ENCODE data around the gene AFF3. TPM values are rescaled to one million over a fixed set of nuclear protein-coding genes. Genes with fewer than 3 reads are reported as not detected.

AFF3 gene
- total RNA-seq, 3 donors from 2014 or later (not counting 1 experiment from before 2014, with no cell fraction given) = 4.6 to 9.6 (median 5.6) TPM

GRCh38 chr2:100178864-100179263, 36.5 kb upstream of the AFF3 start:
- Mint-ChIP-seq H3K4me3 (no peak overlapping the region), H3K36me3 (no peaks in the 10 kb centered on the region), H3K4me1 (no peaks in the 10 kb centered on the region), H3K9me3 (no peaks in the 10 kb centered on the region), H3K27ac (no peak overlapping the region), H3K27me3 (ENCODE audit: low read depth in 2 of 2) (peaks cover 0 to 3% of the 10 kb centered on the region in 2 donors)
- Histone ChIP-seq H3K9me3 (ENCODE audit: control insufficient read depth, insufficient read depth, low read length) (no peaks in the 10 kb centered on the region), H3K27me3 (ENCODE audit: control insufficient read depth, insufficient read depth, low read length) (no peaks in the 10 kb centered on the region), H3K27ac (ENCODE audit: low read length) (no peak overlapping the region), H3K4me1 (ENCODE audit: control insufficient read depth, insufficient read depth, low read length) (no peaks in the 10 kb centered on the region), H3K36me3 (ENCODE audit: control insufficient read depth, insufficient read depth, low read length) (no peaks in the 10 kb centered on the region), H3K4me3 (ENCODE audit: low read length) (no peak overlapping the region)
- DNase-seq (no peak), ATAC-seq (no peak)
- 83% methylated on average over 3 of the region's 3 CpGs for WGBS (ENCODE audit: insufficient coverage)
- intact Hi-C loops (cut with micrococcal nuclease) = no loop called here
- no peak for TF ChIP-seq CTCF (IDR thresholded peaks at IDR 0.05)

- Mint-ChIP-seq H3K27ac (no peak overlapping the region), H3K9me3 (no peaks in the 10 kb centered on the region), H3K4me1 (no peaks in the 10 kb centered on the region), H3K4me3 (no peak overlapping the region), H3K27me3 (ENCODE audit: low read depth in 2 of 2) (peaks cover 0 to 5% of the 10 kb centered on the region in 2 donors), H3K36me3 (no peaks in the 10 kb centered on the region)
- 74% methylated on average over 7 of the region's 8 CpGs for WGBS (ENCODE audit: insufficient coverage)
- TF ChIP-seq CTCF (IDR thresholded peaks at IDR 0.05) = no peak
- no peaks in the 10 kb centered on the region for H3K36me3 ChIP-seq (ENCODE audit: control insufficient read depth, insufficient read depth, low read length)
- no peak overlapping the region for H3K27ac ChIP-seq (ENCODE audit: low read length)
- H3K4me1 ChIP-seq (ENCODE audit: control insufficient read depth, insufficient read depth, low read length) = no peaks in the 10 kb centered on the region
- H3K4me3 ChIP-seq (ENCODE audit: low read length) = no peak overlapping the region
- no peaks in the 10 kb centered on the region for H3K9me3 ChIP-seq (ENCODE audit: control insufficient read depth, insufficient read depth, low read length)
- intact Hi-C loops (cut with micrococcal nuclease) = no loop called here
- ATAC-seq (peak in 2 of 3 donors; percentile 38 to 48), DNase-seq (peak in 1 of 2 donors; percentile 37)
- H3K27me3 ChIP-seq (ENCODE audit: control insufficient read depth, insufficient read depth, low read length) = no peaks in the 10 kb centered on the region
These were observed 35.8 kb upstream of the AFF3 start for GRCh38 chr2:100178085-100178788.

GRCh38 chr2:100176925-100177324, 34.5 kb upstream of the AFF3 start:
- no peaks in the 10 kb centered on the region for H3K36me3 Mint-ChIP-seq
- peaks cover 0 to 5% of the 10 kb centered on the region in 2 donors for H3K27me3 Mint-ChIP-seq (ENCODE audit: low read depth in 2 of 2)
- no peak overlapping the region for H3K4me3 ChIP-seq (ENCODE audit: low read length)
- DNase-seq = no peak
- H3K9me3 ChIP-seq (ENCODE audit: control insufficient read depth, insufficient read depth, low read length) = no peaks in the 10 kb centered on the region
- no peaks in the 10 kb centered on the region for H3K9me3 Mint-ChIP-seq
- no peak overlapping the region for H3K27ac Mint-ChIP-seq
- 91% methylated on average over 4 of the region's 4 CpGs for WGBS (ENCODE audit: insufficient coverage)
- no peaks in the 10 kb centered on the region for H3K27me3 ChIP-seq (ENCODE audit: control insufficient read depth, insufficient read depth, low read length)
- no peak for ATAC-seq
- no peak overlapping the region for H3K4me3 Mint-ChIP-seq
- H3K27ac ChIP-seq (ENCODE audit: low read length) = no peak overlapping the region
- no peak for TF ChIP-seq CTCF (IDR thresholded peaks at IDR 0.05)
- H3K4me1 ChIP-seq (ENCODE audit: control insufficient read depth, insufficient read depth, low read length) = no peaks in the 10 kb centered on the region
- intact Hi-C loops (cut with micrococcal nuclease) = no loop called here
- H3K36me3 ChIP-seq (ENCODE audit: control insufficient read depth, insufficient read depth, low read length) = no peaks in the 10 kb centered on the region
- no peaks in the 10 kb centered on the region for H3K4me1 Mint-ChIP-seq

- H3K27ac ChIP-seq (ENCODE audit: low read length) = no peak overlapping the region
- WGBS (ENCODE audit: insufficient coverage) = 75% methylated on average over 6 of the region's 6 CpGs
- H3K9me3 ChIP-seq (ENCODE audit: control insufficient read depth, insufficient read depth, low read length) = no peaks in the 10 kb centered on the region
- no peak overlapping the region for H3K4me3 ChIP-seq (ENCODE audit: low read length)
- H3K4me1 ChIP-seq (ENCODE audit: control insufficient read depth, insufficient read depth, low read length) = no peaks in the 10 kb centered on the region
- no peaks in the 10 kb centered on the region for H3K27me3 ChIP-seq (ENCODE audit: control insufficient read depth, insufficient read depth, low read length)
- Mint-ChIP-seq H3K27me3 (ENCODE audit: low read depth in 2 of 2) (peaks cover 0 to 5% of the 10 kb centered on the region in 2 donors), H3K27ac (no peak overlapping the region), H3K9me3 (no peaks in the 10 kb centered on the region), H3K4me3 (no peak overlapping the region), H3K36me3 (no peaks in the 10 kb centered on the region), H3K4me1 (no peaks in the 10 kb centered on the region)
- no peaks in the 10 kb centered on the region for H3K36me3 ChIP-seq (ENCODE audit: control insufficient read depth, insufficient read depth, low read length)
- DNase-seq = no peak
- no peak for ATAC-seq
- TF ChIP-seq CTCF (IDR thresholded peaks at IDR 0.05) = no peak
- intact Hi-C loops (cut with micrococcal nuclease) = no loop called here
These were observed 31.6 kb upstream of the AFF3 start for GRCh38 chr2:100174026-100174431.

Data from natural killer cell (primary cell).